ENCODE results near the gene STAT6. TPM values are rescaled to one million over a fixed set of nuclear protein-coding genes. Genes with fewer than 3 reads are reported as not detected.
A peak's percentile ranks its signal among the peaks of the same experiment; 100 is the strongest.

STAT6 gene, protein sequence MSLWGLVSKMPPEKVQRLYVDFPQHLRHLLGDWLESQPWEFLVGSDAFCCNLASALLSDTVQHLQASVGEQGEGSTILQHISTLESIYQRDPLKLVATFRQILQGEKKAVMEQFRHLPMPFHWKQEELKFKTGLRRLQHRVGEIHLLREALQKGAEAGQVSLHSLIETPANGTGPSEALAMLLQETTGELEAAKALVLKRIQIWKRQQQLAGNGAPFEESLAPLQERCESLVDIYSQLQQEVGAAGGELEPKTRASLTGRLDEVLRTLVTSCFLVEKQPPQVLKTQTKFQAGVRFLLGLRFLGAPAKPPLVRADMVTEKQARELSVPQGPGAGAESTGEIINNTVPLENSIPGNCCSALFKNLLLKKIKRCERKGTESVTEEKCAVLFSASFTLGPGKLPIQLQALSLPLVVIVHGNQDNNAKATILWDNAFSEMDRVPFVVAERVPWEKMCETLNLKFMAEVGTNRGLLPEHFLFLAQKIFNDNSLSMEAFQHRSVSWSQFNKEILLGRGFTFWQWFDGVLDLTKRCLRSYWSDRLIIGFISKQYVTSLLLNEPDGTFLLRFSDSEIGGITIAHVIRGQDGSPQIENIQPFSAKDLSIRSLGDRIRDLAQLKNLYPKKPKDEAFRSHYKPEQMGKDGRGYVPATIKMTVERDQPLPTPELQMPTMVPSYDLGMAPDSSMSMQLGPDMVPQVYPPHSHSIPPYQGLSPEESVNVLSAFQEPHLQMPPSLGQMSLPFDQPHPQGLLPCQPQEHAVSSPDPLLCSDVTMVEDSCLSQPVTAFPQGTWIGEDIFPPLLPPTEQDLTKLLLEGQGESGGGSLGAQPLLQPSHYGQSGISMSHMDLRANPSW
- total RNA-seq (10 to 100 TPM; 77.8 to 89.6 (median 83.6) TPM), polyA plus RNA-seq (57.6 TPM)
- long read RNA-seq, donor 1, full-length matches to known transcripts: 22 of 87 reads
- long read RNA-seq, donor 1, partial matches to known transcripts: 59 of 87 reads
- long read RNA-seq, donor 1, other reads (novel, unspliced or antisense): 6 of 87 reads
- long read RNA-seq, donor 2, full-length matches to known transcripts: 21 of 47 reads
- long read RNA-seq, donor 2, partial matches to known transcripts: 12 of 47 reads
- long read RNA-seq, donor 2, other reads (novel, unspliced or antisense): 14 of 47 reads
- long read RNA-seq, donor 3, full-length matches to known transcripts: 29 of 76 reads
- long read RNA-seq, donor 3, partial matches to known transcripts: 41 of 76 reads
- long read RNA-seq, donor 3, other reads (novel, unspliced or antisense): 6 of 76 reads
- long read RNA-seq, donor 4, full-length matches to known transcripts: 16 of 43 reads
- long read RNA-seq, donor 4, partial matches to known transcripts: 16 of 43 reads
- long read RNA-seq, donor 4, other reads (novel, unspliced or antisense): 11 of 43 reads

DNA sequence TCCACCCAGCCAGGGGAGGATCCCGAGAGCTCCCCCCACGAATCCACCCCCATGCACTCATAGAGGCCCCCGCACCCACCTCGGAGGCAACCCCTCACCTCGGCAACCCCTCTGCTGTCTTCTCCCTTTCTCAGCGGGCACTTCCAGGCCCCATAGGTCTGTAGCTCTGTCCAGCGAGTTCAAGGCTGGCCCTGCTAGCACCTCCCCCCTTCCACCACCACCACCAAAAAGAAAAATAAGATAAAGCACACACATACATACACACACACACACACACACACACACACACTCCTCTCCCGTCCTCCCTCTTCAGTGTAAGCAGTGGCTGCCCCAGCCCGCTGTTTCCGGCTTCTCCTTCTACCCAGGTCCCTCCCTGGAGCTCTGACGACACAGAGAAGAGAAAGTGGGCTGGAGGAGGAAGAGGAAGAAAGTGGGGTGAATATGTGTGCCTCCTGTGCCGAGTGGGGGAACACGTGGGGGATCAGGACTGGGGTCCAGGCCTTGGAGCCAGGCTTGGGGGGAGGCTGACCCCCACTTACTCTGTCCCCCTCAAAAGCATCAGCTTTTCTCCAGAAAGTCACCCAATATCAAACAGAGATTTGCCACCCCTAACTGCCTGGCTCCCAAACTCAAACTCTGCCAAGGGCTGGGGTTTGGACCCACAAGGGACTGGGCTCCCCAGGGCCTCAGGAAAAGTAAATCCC, at the start of gene STAT6:
Gene STAT6, minus strand, starts transcription at position 332 of the 704 bp plus-strand sequence. CDS start 3,084 bp downstream, outside the sequence.
- no peaks in the 10 kb centered on the region for H3K9me3 ChIP-seq (ENCODE audit: control insufficient read depth, low read length)
- H3K27ac ChIP-seq (ENCODE audit: low read length): peak within 1 kb of the TSS; percentile 100
- H3K27me3 ChIP-seq (ENCODE audit: control insufficient read depth, insufficient read depth): no peaks in the 10 kb centered on the region
- H3K4me1 ChIP-seq (ENCODE audit: control insufficient read depth, insufficient read depth, low read length): peaks cover 8% of the 10 kb centered on the region
- under 1% methylated on average over 13 of the region's 13 CpGs for WGBS
- peak; percentile 88 to 94 (median 92) for DNase-seq
- peak; percentile 85 to 87 for ATAC-seq
- peak within 1 kb of the TSS; percentile 56 for H3K4me3 ChIP-seq (ENCODE audit: low read length)
- intact Hi-C loops (cut with DNase I): loop anchor here in 1 of 4 donors (10.0 kb wide), 1 partner anchor 96 kb away; the partner anchor contains the start of gene TAC3

DNA sequence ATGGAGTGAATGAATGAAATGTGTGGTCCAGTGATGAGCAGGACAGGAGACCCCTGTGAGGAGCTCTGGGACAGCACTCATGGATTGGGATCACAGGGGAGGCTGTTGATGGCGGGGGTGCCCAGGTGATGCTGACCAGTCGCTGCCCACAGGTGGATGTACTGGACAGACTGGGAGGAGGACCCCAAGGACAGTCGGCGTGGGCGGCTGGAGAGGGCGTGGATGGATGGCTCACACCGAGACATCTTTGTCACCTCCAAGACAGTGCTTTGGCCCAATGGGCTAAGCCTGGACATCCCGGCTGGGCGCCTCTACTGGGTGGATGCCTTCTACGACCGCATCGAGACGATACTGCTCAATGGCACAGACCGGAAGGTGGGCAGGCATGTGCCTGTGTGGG, 49.6 kb upstream of the STAT6 start:
- Histone ChIP-seq H3K27ac (ENCODE audit: low read length) (no peak overlapping the region), H3K4me3 (ENCODE audit: low read length) (no peak overlapping the region), H3K9me3 (ENCODE audit: control insufficient read depth, low read length) (no peaks in the 10 kb centered on the region), H3K27me3 (ENCODE audit: control insufficient read depth, insufficient read depth) (no peaks in the 10 kb centered on the region), H3K4me1 (ENCODE audit: control insufficient read depth, insufficient read depth, low read length) (peaks cover 6% of the 10 kb centered on the region)
- intact Hi-C loops (cut with DNase I): no loop called here
- ATAC-seq (no peak), DNase-seq (peak in 2 of 3 donors; percentile 38 to 52)
- WGBS: 95% methylated on average over 14 of the region's 14 CpGs

DNA sequence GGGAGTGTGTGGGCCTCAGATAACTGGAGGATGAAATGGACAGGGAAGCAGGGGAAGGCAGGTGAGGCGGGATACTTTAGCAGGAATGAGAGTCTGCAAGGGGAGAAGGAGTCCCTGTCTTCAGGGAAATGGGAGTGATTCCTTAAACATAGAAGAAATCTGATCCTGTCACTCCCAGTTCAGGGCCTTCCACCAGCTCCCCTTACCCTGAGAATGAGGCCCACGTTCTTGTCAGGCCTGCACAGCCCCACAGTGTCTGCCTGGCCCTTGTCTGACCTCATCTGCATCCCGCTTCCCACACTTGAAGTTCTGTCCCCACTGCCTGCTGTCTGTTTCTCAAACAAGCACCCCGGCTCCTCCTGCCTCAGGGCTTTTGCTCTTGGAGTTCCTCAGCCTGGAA, 48.9 kb upstream of the STAT6 start:
- Histone ChIP-seq H3K9me3 (ENCODE audit: control insufficient read depth, low read length) (no peaks in the 10 kb centered on the region), H3K27me3 (ENCODE audit: control insufficient read depth, insufficient read depth) (no peaks in the 10 kb centered on the region), H3K27ac (ENCODE audit: low read length) (no peak overlapping the region), H3K4me1 (ENCODE audit: control insufficient read depth, insufficient read depth, low read length) (peaks cover 6% of the 10 kb centered on the region), H3K4me3 (ENCODE audit: low read length) (no peak overlapping the region)
- 86% methylated on average over 4 of the region's 4 CpGs for WGBS
- intact Hi-C loops (cut with DNase I): no loop called here
- DNase-seq (peak in 1 of 3 donors; percentile 13), ATAC-seq (no peak)

DNA sequence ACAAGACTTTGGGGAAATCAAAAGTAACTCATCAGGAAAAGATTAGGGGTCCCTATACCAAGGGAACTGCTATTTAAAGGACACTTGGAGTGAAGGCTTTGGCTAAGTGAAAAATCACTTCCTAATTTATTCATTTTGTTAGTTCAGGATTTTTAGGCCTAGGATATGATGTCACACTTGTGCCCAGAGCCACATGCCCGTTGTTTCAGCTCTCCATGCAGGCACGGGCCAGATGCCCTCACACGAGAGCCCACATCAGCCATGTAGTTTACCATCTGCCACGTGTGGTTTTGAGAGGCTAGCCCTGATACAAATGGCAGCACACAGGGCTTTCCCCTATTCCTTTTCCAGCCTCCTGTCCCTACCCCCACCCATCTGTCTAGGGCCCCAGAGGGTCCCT, 48.1 kb upstream of the STAT6 start:
- DNase-seq (peak in 2 of 3 donors; percentile 41 to 47), ATAC-seq (peak in 1 of 2 donors; percentile 3)
- 75% methylated on average over 4 of the region's 4 CpGs for WGBS

DNA sequence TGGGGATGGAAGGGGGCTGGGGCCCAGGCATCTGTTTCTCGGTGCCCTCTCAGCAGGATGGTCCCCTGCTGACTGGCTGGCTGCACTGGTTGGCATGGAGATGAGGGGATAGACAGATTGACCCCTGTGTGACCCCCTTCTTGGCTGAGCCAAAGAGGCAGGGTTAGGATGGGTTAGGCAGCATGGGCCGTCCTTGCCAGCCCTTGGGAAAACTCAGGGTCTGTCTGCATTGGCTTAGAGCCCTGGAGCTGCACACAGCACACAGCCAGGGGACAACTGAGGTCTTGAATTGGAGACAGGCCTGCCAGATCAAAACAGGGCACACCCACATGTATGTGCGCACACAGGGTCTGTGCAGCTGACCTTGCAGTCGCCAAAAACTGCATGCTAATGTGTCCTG, 47.5 kb upstream of the STAT6 start:
- Histone ChIP-seq H3K27ac (ENCODE audit: low read length) (no peak overlapping the region), H3K4me3 (ENCODE audit: low read length) (no peak overlapping the region), H3K9me3 (ENCODE audit: control insufficient read depth, low read length) (no peaks in the 10 kb centered on the region), H3K4me1 (ENCODE audit: control insufficient read depth, insufficient read depth, low read length) (peaks cover 6% of the 10 kb centered on the region), H3K27me3 (ENCODE audit: control insufficient read depth, insufficient read depth) (no peaks in the 10 kb centered on the region)
- intact Hi-C loops (cut with DNase I): no loop called here
- WGBS: 47% methylated on average over 4 of the region's 4 CpGs
- DNase-seq (peak in 2 of 3 donors; percentile 69 to 73), ATAC-seq (peak; percentile 15 to 50)

More for the DNA sequence above, 48.1 kb upstream of the STAT6 start:
- Histone ChIP-seq H3K27ac (ENCODE audit: low read length) (no peak overlapping the region), H3K27me3 (ENCODE audit: control insufficient read depth, insufficient read depth) (no peaks in the 10 kb centered on the region), H3K4me3 (ENCODE audit: low read length) (no peak overlapping the region), H3K4me1 (ENCODE audit: control insufficient read depth, insufficient read depth, low read length) (peaks cover 6% of the 10 kb centered on the region), H3K9me3 (ENCODE audit: control insufficient read depth, low read length) (no peaks in the 10 kb centered on the region)
- intact Hi-C loops (cut with DNase I): no loop called here

DNA sequence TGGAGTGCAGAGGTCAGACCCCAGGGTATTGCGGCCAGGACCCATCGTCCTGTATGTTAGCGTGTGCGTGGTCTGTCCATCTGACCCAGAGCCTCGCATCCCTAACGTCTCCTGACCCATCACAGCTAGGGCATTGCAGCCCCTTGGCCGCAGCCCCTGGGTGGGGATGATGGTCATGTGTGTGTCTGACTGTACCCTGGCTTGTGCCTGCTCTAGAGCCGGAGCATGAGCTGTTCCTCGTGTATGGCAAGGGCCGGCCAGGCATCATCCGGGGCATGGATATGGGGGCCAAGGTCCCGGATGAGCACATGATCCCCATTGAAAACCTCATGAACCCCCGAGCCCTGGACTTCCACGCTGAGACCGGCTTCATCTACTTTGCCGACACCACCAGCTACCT, 47.0 kb upstream of the STAT6 start:
- H3K4me1 ChIP-seq (ENCODE audit: control insufficient read depth, insufficient read depth, low read length): peaks cover 8% of the 10 kb centered on the region

DNA sequence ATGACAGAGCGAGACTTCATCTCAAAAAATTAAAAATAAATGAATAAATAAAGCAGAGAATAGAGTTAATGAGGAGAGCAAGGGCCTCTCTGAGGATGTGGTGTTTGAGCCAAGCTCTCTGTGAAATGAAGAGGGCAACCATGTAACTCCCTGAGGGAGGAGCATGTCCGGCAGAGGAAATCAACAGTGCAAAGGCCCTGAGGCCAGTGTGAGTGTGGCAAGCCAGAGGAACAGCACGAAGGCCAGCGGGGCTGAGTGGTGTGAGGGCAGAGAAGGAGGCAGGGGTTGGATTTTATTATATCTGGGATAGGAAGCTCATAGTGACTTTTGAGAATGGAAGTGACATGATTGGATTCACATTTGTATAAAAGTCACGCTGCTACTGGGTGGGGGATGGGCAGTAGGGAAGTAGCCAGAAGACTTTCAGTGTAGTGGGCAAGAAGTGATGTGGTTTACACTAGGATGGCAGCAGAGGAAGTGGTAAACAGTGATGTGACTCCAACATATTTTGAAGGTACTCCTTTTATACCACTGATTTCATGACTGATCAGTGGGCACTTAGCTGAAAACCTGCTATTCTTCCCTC, 46.5 kb upstream of the STAT6 start:
- no peaks in the 10 kb centered on the region for H3K9me3 ChIP-seq (ENCODE audit: control insufficient read depth, low read length)
- no peak overlapping the region for H3K27ac ChIP-seq (ENCODE audit: low read length)
- ATAC-seq (no peak), DNase-seq (peak in 2 of 3 donors; percentile 47 to 57)
- H3K4me3 ChIP-seq (ENCODE audit: low read length): no peak overlapping the region
- WGBS: 85% methylated on average over 5 of the region's 5 CpGs
- H3K4me1 ChIP-seq (ENCODE audit: control insufficient read depth, insufficient read depth, low read length): peaks cover 12% of the 10 kb centered on the region
- H3K27me3 ChIP-seq (ENCODE audit: control insufficient read depth, insufficient read depth): no peaks in the 10 kb centered on the region
- intact Hi-C loops (cut with DNase I): no loop called here

More for the DNA sequence above, 47.0 kb upstream of the STAT6 start:
- 81% methylated on average over 16 of the region's 16 CpGs for WGBS
- Histone ChIP-seq H3K27ac (ENCODE audit: low read length) (no peak overlapping the region), H3K4me3 (ENCODE audit: low read length) (no peak overlapping the region), H3K9me3 (ENCODE audit: control insufficient read depth, low read length) (no peaks in the 10 kb centered on the region), H3K27me3 (ENCODE audit: control insufficient read depth, insufficient read depth) (no peaks in the 10 kb centered on the region)
- intact Hi-C loops (cut with DNase I): no loop called here
- peak in 1 of 3 donors; percentile 54 for DNase-seq
- no peak for ATAC-seq

DNA sequence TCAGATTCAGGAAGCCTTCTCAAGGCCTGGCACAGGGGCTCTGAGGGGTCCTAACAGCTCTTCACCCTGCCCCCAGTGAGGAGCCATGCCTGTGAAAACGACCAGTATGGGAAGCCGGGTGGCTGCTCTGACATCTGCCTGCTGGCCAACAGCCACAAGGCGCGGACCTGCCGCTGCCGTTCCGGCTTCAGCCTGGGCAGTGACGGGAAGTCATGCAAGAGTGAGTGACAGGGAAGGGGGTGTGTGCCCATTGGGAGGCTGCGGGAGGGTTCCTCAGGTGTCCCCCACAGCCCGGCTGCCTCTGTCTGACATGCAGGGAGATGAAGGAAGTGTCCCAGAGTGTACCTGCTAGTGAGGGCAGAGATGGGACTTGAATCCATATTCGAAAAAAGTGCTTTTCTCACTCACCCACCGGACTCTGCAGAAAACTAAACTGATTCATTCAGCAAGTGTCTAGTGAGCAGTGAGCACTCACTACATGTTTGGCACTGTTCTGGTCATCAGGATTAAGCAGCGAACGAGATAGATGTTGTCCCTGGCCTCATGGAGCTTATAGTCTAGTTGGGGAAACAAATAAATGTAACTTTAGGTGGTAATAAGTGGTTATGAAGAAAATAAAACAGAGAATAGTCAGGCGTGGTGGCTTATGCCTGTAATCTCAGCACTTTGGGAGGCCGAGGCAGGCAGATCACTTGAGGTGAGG, 45.7 kb upstream of the STAT6 start:
- WGBS: 70% methylated on average over 16 of the region's 16 CpGs
- ATAC-seq: no peak
- peak in 2 of 3 donors; percentile 78 to 79 for DNase-seq
- Histone ChIP-seq H3K4me3 (ENCODE audit: low read length) (no peak overlapping the region), H3K9me3 (ENCODE audit: control insufficient read depth, low read length) (no peaks in the 10 kb centered on the region), H3K4me1 (ENCODE audit: control insufficient read depth, insufficient read depth, low read length) (peaks cover 19% of the 10 kb centered on the region), H3K27me3 (ENCODE audit: control insufficient read depth, insufficient read depth) (no peaks in the 10 kb centered on the region), H3K27ac (ENCODE audit: low read length) (no peak overlapping the region)
- intact Hi-C loops (cut with DNase I): no loop called here

DNA sequence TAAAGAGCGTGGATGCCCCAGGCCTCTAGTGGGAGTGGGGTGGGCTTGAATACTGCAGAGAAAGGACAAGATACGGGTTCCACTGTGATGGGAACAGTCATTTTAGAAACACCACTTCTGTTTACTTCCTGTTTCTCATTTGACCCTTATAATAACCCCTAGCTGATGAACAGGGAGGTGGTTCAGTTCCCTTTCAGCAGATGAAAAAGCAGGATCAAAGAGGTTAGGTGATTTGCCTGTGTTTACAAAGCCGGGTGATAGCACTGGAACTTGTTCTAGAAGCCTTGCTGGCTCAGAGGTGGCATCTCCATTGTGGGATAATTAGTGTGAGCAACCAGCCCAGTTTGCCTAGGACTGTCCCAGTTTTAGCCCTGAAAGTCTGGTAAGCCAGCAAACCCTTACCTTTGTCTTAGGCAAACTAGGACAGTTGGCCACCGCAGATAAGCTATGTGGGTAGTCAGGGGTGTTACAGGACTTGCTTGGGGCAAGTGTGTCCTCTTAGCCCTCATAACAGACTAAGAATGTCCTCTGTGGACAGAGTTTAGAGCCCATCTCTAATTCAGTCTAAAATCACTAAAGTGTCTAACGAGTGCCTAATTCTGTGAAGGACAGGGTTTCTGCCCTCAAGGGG, 43.8 kb upstream of the STAT6 start:
- DNase-seq: no peak
- Histone ChIP-seq H3K4me3 (ENCODE audit: low read length) (no peak overlapping the region), H3K4me1 (ENCODE audit: control insufficient read depth, insufficient read depth, low read length) (peaks cover 30% of the 10 kb centered on the region), H3K9me3 (ENCODE audit: control insufficient read depth, low read length) (no peaks in the 10 kb centered on the region), H3K27ac (ENCODE audit: low read length) (no peak overlapping the region), H3K27me3 (ENCODE audit: control insufficient read depth, insufficient read depth) (no peaks in the 10 kb centered on the region)
- intact Hi-C loops (cut with DNase I): no loop called here
- no peak for ATAC-seq
- WGBS: 86% methylated on average over 5 of the region's 5 CpGs

All from right cardiac atrium (tissue), 5 donors.